A673 (cell line): ENCODE data around the gene CHKB. TPM values are rescaled to one million over a fixed set of nuclear protein-coding genes. Genes with fewer than 3 reads are reported as not detected.

ENCODE experiments used
- BruUV-seq: library from RNA; stranded (reverse); fragments of 400-500 nt; replicated peaks from 2 replicates; lab custom pipeline; 2021; lab: Mats Ljungman, UMichigan
- CTCF ChIA-PET: fragments of 300-600 bp; sonication (Branson Sonifier 250); formaldehyde crosslinking; loops from one replicate; lab custom pipeline; 2022; ENCODE audit warnings: antibody characterized with exemption; lab: Charles Lee
- POLR2A ChIA-PET: fragments of 300-600 bp; sonication (Branson Sonifier 250); formaldehyde crosslinking; loops from one replicate; lab custom pipeline; 2022; ENCODE audit warnings: antibody characterized with exemption; ENCODE audit not compliant: low non-redundant PET; lab: Charles Lee
- DNase-seq: peaks from one replicate; pipeline ENCODE4 v3.0.0-alpha.2; 2015; ENCODE audit warnings: low spot score
- H3K27ac ChIP-seq: fragments of 200-600 bp; sonication (generic); 2 replicates; pipeline ENCODE4 v1.5.1; 2016; ENCODE audit warnings: mixed run types, low read depth, mild to moderate bottlenecking, mixed read lengths, antibody characterized with exemption, low read length; ENCODE audit not compliant: poor library complexity, severe bottlenecking
- H3K27me3 ChIP-seq: fragments of 200-600 bp; sonication (generic); replicated peaks from 2 replicates; pipeline ENCODE4 v1.6.1; 2017; ENCODE audit warnings: mixed run types, low read depth, mild to moderate bottlenecking, mixed read lengths, antibody characterized with exemption, low read length; ENCODE audit not compliant: insufficient read depth, poor library complexity
- H3K36me3 ChIP-seq: fragments of 200-600 bp; sonication (generic); 2 replicates; pipeline ENCODE4 v1.6.1; 2016; ENCODE audit warnings: mixed run types, mild to moderate bottlenecking, mixed read lengths, antibody characterized with exemption, low read length; ENCODE audit not compliant: insufficient read depth, poor library complexity, severe bottlenecking
- H3K4me1 ChIP-seq: fragments of 200-600 bp; sonication (generic); 2 replicates; pipeline ENCODE4 v1.6.1; 2017; ENCODE audit warnings: mixed run types, mild to moderate bottlenecking, mixed read lengths, antibody characterized with exemption, low read length; ENCODE audit not compliant: insufficient read depth, poor library complexity, severe bottlenecking
- H3K4me3 ChIP-seq: fragments of 200-600 bp; sonication (generic); 2 replicates; pipeline ENCODE4 v1.5.1; 2016; ENCODE audit warnings: low read depth, mixed run types, mild to moderate bottlenecking, mixed read lengths, low read length; ENCODE audit not compliant: poor library complexity, severe bottlenecking
- H3K9me3 ChIP-seq: fragments of 200-600 bp; sonication (generic); 2 replicates; pipeline ENCODE4 v1.6.1; 2016; ENCODE audit warnings: mixed run types, low read depth, mild to moderate bottlenecking, mixed read lengths, antibody characterized with exemption, low read length; ENCODE audit not compliant: poor library complexity, severe bottlenecking
- CTCF ChIP-seq: fragments of 300-800, 200-600 bp; sonication (generic); conservative IDR thresholded peaks from 2 replicates; pipeline ENCODE4 v1.5.1; 2017; ENCODE audit warnings: low read depth, mild to moderate bottlenecking, antibody characterized with exemption, low read length, moderate library complexity, mixed read lengths
- EZH2 ChIP-seq: fragments of 200-600 bp; sonication (generic); IDR thresholded peaks from 2 replicates; pipeline ENCODE4 v1.6.1; 2017; ENCODE audit warnings: borderline replicate concordance, low read depth, mild to moderate bottlenecking, mixed read lengths, antibody characterized with exemption, low read length; ENCODE audit not compliant: poor library complexity, severe bottlenecking
- intact Hi-C: fragments of 100-400 bp; cut with micrococcal nuclease; formaldehyde crosslinking; loops from one replicate; pipeline ENCODE4 v1.10.0; 2022; ENCODE audit not compliant: unreplicated experiment
- total RNA-seq: library from RNA; stranded (reverse); gene quantifications from 2 replicates; pipeline ENCODE4 v1.2.3, GENCODE V29; 2021

The CHKB gene
- total RNA-seq, 1 experiment from 2014 or later: 47.6 TPM

- Histone ChIP-seq H3K36me3 (no peaks in the 10 kb centered on the region), H3K27ac (no peak overlapping the region), H3K4me1 (no peaks in the 10 kb centered on the region), H3K4me3 (no peak overlapping the region), H3K27me3 (no peaks in the 10 kb centered on the region), H3K9me3 (no peaks in the 10 kb centered on the region)
- intact Hi-C loops: loop anchor here (10.0 kb wide), 1 partner anchor 60 kb away; the partner anchor contains the start of gene KLHDC7B
- ChIA-PET CTCF (no interaction called here), POLR2A (no interaction called here)
- no TSS peak for BruUV-seq
- DNase-seq: no peak
- TF ChIP-seq CTCF: no peak
These were observed 22.5 kb upstream of the CHKB start for GRCh38 chr22:50605002-50605612.

DNA sequence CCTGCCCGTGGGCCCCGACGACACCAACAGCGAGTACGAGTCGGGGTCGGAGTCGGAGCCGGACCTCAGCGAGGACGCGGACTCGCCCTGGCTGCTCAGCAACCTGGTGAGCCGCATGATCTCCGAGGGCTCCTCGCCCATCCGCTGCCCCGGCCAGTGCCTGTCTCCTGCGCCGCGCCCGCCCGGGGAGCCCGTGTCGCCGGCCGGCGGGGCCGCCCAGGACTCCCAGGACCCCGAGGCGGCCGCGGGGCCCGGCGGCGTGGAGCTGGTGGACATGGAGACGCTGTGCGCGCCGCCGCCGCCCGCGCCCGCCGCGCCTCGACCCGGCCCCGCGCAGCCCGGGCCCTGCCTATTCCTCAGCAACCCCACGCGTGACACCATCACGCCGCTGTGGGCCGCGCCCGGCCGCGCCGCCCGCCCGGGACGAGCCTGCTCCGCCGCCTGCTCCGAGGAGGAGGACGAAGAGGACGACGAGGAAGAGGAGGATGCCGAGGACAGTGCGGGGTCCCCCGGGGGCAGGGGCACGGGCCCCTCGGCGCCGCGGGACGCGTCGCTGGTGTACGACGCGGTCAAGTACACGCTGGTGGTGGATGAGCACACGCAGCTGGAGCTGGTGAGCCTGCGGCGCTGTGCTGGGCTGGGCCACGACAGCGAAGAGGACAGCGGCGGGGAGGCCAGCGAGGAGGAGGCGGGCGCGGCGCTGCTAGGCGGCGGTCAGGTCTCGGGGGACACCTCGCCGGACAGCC, 21.8 kb upstream of the CHKB start:
- POLR2A ChIA-PET: no interaction called here
- Histone ChIP-seq H3K9me3 (no peaks in the 10 kb centered on the region), H3K4me1 (no peaks in the 10 kb centered on the region), H3K27ac (no peak overlapping the region), H3K27me3 (no peaks in the 10 kb centered on the region), H3K4me3 (no peak overlapping the region), H3K36me3 (no peaks in the 10 kb centered on the region)
- TF ChIP-seq EZH2: no peak
- TF ChIP-seq CTCF: no peak
- BruUV-seq: no TSS peak
- no peak for DNase-seq
- intact Hi-C loops: loop anchor here (10.0 kb wide), 1 partner anchor 60 kb away; the partner anchor contains the start of gene KLHDC7B
- CTCF ChIA-PET: no interaction called here

- intact Hi-C loops: loop anchor here (10.0 kb wide), 1 partner anchor 59 kb away; the partner anchor contains the start of gene KLHDC7B
- TF ChIP-seq EZH2 (no peak), CTCF (no peak)
- H3K27me3 ChIP-seq: no peaks in the 10 kb centered on the region
- no peak overlapping the region for H3K27ac ChIP-seq
- H3K4me3 ChIP-seq: no peak overlapping the region
- no peaks in the 10 kb centered on the region for H3K9me3 ChIP-seq
- no peak for DNase-seq
- CTCF ChIA-PET: no interaction called here
- POLR2A ChIA-PET: no interaction called here
- no peaks in the 10 kb centered on the region for H3K36me3 ChIP-seq
- H3K4me1 ChIP-seq: no peaks in the 10 kb centered on the region
- no TSS peak for BruUV-seq
These were observed 21.0 kb upstream of the CHKB start for GRCh38 chr22:50603511-50604255.
